Measurements from ENCODE around the gene GTF3C1.

GRCh38 chr16:27482397-27483087 lies 67.2 kb downstream of the GTF3C1 start:
- no peak for TF ChIP-seq ZNF274 (IDR thresholded peaks at IDR 0.05; ENCODE audit: low read depth, low read length)
- no peak for TF ChIP-seq YY1 (IDR thresholded peaks at IDR 0.05; ENCODE audit: insufficient read depth, insufficient read length)

All from NT2/D1 (cell line).